ENCODE data around the gene APOBEC3G.

DNA sequence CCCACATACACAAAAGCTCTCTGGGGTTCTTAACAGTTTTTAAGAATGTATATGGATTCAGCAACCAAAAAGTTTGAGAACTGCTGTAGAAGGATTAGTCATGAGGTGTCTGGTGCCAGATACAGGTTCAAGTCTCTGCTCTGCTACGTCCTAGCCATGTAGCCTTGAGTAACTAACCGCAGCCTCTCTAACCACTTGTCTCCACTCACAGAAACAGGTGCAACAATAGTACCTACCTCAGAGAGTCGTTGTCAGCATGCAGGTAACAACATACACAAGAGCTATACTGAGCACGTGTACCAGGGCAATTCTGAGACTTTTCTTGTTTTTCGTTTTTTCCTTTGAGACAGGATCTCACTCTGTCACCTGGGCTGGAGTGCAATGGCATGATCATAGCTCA lies 48.5 kb downstream of the APOBEC3G start:
- TF ChIP-seq, protein P1, sequence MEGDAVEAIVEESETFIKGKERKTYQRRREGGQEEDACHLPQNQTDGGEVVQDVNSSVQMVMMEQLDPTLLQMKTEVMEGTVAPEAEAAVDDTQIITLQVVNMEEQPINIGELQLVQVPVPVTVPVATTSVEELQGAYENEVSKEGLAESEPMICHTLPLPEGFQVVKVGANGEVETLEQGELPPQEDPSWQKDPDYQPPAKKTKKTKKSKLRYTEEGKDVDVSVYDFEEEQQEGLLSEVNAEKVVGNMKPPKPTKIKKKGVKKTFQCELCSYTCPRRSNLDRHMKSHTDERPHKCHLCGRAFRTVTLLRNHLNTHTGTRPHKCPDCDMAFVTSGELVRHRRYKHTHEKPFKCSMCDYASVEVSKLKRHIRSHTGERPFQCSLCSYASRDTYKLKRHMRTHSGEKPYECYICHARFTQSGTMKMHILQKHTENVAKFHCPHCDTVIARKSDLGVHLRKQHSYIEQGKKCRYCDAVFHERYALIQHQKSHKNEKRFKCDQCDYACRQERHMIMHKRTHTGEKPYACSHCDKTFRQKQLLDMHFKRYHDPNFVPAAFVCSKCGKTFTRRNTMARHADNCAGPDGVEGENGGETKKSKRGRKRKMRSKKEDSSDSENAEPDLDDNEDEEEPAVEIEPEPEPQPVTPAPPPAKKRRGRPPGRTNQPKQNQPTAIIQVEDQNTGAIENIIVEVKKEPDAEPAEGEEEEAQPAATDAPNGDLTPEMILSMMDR (IDR thresholded peaks at IDR 0.05): no peak
- TF ChIP-seq POLR2AphosphoS5 (IDR thresholded peaks at IDR 0.05) (no peak), POLR2A (IDR thresholded peaks at IDR 0.05; ENCODE audit: low read depth) (no peak)

Data from esophagus muscularis mucosa (tissue), 3 donors.